GM19193 (cell line): ENCODE measurements around the gene UGT1A6.

ENCODE experiments used
- POLR2A ChIP-seq: IDR thresholded peaks from 4 replicates; pipeline ENCODE4 v1.6.1; 2011; ENCODE audit not compliant: insufficient read depth, insufficient read length; ENCODE audit errors: extremely low read depth

Gene UGT1A6

DNA sequence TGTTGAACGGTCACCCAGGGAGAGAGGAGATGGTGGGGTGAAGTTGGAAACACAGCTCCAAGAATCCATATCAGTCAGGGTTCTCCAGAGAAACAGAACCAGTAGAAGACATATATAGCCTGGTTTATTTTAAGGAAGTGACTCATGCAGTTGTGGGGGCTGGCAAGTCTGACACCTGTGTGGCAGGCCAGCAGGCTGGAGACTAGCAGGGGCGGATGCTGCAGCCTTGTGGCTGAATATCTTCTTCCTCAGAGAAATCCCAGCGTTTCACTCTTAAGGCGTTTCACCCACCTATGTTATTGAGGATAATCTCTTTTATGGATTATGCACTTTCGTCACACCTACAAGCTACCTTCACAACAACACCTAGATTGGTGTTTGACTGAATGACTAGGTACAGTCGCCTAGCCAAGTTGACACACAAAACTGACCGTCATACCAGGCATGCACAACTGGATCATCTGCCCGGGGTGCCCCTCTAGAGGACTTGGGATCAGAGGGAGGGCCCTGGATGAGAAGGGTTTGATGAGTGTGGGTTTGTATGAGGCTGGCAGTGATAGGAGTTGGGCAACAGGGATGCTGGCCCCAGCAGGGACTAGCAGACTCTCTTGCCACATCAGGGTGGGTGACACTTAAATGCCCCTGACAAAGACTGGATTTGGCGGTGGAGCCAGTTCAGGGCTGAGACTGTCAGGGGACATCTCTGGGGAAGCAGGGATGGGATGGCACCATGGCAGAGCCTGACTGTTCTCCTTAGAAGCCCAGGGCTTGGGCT is 108.9 kb downstream of the UGT1A6 start:
- TF ChIP-seq POLR2A: no peak

DNA sequence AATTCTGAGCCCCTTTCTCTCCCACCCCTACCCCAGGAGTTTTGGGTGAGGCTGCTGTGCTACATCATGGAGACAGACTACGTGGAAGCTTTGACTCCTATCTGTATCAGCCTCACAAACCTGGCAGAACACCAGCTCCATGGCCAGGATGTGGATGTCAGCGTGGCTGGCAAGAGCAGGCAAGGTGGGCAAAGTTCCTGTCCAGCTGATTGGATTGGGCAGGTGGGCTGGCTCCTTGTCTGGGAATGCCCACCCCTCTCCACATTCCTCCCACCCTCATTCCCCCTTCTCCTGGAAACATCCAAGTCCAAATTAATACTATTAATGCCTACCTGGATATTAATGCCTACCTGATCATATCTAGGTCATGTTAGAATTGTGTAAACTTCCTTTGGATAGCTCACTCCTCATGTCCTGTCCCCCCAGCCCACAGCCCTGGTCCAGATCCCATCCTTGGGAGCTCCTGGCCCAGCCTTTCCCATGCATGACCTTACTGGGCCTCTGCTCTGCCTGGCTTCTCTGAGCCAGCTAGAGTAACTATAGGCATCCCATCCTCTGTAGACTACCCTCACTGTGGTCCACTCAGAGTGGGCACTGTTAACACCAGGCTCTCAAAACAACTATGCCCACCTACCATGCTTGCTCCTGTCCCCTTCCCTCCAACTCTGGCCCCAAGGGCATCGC is 109.6 kb downstream of the UGT1A6 start:
- TF ChIP-seq POLR2A: no peak

DNA sequence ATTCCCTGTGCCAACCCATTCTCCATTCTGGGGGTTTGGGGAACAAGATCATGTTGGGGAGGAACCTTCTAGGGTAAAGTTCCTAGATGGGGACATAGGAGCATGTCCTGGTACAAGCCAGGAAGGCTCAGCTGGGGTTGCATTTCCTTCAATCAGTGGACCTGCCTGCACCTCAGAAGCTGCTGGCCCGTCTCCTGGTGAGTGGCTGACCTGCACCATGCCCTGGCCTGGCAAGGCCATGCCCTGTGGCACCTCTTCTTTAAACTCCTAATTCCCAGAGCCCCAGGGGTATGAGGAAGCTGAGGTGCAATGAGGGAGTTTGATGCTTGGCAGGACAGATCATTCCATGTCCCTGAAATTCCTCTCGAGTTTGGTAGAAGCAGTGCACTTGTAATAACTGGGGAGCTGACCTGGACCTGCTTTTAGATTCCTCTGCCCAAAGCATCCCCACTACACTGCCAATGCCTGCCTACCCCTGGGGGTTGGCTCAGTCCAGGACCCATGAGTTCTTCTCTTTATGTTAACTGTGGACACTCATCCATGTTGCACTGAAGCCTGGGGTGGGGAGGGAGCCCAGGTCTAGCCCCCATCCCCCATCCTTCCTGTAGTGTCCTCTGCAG is 110.7 kb downstream of the UGT1A6 start:
- no peak for TF ChIP-seq POLR2A

DNA sequence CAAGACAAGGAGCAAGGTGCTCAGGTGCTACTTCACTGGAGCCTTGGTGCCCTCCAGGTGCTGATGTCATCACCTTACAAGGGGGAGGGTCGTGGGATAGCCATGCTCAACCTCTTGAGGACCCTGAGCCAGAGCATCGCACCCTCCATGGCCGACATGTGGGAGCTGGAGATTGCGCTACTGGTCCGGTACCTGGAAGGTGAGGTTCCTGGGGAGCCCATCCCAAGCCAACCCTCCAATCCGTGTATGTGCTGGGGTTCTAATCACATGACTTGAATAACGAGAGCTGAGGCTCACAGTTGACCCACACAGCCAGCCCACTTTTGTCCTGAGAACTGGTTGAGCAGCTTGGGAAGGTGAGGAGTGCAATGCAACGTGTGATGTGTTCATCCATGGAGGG is 111.3 kb downstream of the UGT1A6 start:
- TF ChIP-seq POLR2A: no peak

DNA sequence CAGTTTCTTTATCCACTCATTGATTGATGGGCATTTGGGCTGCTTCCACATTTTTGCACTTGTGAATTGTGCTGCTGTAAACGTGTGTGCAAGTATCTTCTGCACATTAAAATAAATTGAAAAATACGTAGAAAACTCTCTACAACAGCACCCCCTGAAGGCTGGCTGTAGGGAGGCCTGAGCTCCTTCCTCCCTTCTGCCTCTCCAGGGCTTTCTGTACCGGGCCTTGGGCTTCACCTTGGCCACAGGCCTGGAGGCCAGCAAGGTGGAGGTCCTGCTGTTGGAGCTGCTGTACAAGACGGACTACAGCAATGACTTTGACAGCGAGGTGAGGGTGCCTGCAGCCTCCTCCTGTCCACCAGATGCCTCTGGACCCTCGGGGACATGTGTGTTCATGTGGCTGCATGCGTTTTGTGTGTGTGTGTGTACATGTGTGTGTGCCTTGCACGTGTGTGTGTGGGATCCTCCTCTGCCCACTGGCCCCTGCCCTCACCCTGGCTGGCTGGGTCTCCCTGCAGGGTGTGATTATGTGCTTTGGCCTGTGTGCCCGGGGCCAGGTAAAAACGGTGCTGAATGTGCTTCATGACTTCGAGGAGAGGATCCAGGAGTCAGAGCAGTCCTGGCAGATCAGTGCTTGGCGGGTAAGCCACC is 114.7 kb downstream of the UGT1A6 start:
- no peak for TF ChIP-seq POLR2A

DNA sequence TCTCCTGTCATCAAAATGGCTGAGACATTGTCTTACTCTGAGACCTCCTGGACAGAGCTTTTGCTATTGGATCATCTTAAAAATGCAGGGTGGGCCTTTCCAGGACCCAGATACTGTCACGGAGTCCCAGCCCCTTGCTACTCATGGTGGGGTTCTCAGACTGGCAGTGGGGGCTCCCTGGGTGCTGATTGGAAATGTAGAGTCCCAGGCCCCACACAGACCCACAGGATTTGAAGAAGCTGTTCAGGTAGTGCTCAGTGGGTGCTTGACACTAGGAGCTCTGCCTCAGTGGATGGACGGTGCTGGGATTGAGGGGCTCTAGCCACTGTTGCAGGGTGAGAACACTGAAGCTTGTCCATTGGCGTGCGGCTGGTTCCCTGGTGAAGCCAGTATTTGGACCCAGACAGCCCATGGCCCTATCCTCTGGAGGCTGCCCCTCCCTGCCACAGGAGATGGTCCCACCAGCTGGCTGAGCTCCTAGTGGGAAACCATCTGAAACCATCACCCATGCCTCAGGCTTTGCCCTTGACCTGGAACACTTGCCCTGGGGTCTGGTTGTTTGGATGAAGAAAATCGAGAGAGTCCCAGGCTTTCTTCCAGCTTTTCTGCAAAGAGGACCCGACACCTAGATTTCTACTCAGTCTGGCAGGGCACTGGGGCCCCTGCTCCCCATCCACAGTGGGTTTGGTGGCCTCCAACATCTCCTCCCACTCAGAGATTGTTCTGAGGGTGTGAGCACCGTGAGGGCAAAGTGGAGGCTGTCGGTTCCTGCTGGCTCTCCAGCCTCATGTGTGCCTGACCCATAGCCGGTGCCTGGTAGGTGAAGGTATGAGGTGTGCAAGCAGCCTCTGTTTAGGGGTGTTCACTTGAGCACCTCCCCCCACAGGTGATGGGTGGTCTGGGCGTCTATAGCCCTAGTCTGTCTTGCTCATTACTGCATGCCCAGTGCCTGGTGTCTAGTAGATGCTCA is 115.6 kb downstream of the UGT1A6 start:
- no peak for TF ChIP-seq POLR2A

DNA sequence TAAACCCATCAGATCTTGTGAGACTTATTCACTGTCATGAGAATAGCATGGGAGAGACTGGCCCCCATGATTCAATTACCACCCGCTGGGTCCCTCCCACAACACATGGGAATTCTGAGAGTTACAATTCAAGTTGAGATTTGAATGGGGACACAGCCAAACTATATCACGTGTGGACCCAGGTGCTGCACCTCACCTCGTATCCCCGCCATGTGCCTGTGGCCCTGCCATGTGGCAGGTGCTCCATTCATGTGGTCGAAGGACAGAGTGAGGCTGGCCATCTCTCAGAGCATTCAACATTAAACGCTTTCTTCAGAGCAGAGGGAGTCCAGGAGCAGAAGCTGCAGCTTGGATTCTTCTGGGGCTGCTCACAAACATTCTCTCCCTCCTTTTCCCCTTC is 117.7 kb downstream of the UGT1A6 start:
- no peak for TF ChIP-seq POLR2A

DNA sequence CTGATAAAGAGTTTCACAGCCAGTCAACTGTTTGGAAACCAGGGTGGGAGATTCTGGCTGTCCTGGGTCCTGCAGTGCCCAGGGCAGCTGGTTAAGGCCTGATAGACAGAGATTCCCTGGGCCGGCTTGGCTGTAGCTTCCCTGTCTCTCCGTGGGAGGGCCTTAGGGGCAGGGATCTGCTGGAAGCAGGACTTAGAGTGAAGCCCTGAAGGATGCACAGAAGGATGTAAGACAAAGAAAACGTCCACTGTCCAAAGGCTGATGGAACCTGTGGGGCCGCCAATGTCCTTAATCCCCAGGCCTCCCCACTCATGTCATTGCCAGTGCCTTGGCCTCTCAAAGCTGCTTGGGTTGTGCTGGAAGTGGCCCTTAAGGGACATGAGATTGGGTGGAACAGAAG is 118.4 kb downstream of the UGT1A6 start:
- TF ChIP-seq POLR2A: no peak

DNA sequence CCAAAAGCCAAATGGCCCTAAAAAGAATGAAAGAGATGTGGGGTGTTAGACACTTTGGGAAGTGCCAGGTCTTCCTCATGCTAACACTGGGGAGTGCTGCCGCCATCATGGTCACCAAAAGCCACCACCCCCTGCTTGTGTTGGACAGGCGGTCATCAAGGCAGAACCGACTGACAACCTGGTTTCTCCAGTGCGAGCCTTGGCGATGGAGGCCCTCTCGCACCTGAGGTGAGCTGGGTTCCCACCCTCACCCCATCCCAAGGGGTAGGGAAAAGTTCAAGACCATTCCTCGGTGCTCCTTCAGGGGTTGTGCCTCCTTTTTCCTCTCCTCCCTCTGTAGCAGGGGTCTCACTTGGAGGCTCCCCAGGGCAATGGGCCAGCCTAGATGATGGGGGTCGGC is 119.0 kb downstream of the UGT1A6 start:
- no peak for TF ChIP-seq POLR2A

DNA sequence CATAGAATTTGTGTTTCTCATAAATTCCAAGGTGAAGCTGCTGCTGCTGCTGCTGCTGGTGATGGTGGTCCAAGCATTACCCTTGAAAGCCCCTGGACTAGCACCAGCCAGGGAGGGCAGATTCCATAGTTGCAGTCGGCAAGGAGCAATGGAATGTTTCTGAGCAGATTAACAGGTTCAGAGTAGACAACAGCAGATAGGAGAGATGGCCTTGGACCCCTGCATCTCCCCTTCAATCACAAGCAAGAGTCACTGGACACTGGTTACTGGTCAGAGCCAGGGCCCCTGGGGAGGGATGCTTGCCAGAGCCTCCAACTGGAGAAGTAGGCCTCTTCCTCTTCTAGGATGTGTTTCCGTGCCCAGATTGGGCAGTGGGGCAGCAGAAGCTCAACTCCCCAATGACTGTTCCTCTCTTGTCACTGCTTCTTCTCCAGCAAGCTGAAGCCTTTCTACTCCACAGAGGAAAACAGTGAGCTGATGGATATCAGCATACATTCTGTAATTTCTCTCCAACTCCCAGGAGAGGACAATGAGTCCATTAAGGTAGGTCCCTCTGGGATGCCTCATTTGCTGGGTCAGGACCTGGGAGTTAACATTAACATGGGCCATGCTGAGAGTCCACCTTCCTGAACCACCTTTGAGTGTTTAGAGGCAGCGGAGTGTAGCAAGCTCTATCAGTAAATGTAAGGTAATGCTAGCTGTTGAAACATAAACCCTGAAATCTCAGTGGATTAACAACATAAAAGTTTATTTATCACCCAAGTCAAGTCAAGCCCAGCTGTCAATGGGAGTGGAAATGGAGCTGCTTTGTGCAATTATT is 120.8 kb downstream of the UGT1A6 start:
- TF ChIP-seq POLR2A: no peak

DNA sequence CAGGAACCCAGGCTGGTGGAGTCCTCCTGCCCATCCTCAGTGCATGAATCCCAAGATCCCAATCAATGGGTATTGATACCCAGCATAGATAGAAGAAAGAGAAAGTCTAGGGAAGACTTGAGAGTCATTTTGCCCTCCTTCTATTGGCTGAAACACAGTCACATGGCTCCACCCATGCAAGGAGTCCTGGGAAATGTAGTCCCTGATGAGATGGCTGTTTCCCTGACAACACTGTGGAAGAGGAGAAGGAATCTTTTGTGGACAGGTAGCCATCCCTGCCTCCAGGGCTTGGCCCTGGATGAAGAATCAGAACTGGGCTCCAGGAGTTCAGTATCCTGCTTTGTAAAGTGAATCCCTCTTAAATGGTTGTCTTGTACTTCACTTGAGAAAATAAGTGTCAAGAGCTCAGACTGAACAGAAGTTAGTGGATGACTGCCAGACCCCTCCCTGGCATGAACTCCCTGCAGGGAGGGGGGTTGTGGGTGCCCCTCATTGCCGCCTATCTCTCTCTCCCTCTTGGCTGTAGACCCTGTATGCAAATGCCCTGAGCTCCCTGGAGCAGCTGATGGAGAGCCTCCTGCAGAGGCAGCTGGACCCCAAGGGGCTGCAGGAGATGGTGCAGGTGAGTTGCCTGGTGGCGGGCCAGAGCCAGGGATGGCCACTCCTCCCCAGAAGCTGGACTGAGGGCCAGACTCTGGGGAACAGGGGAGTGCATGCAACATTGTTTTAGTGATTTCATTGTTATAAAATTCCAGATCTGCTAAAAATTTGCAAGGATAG is 121.6 kb downstream of the UGT1A6 start:
- TF ChIP-seq POLR2A: no peak

DNA sequence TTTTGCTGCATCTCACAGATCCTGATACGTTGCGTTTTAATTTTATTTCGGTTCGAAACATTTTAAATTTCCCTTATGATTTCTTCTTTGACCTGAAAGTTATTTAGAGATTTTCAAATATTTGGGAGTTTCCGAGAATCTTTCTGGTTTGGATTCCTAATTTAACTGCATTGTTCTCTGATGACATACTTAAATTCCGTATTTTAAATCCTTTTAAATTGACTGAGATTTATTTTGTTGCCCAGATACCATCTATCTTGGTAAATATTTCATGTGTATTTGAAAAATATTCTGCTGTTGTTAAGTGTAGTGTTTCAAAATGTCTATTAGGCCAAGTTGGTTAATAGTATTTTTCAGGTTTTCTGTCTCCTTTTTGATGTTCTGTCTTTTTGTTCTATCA is 123.2 kb downstream of the UGT1A6 start:
- TF ChIP-seq POLR2A: no peak

DNA sequence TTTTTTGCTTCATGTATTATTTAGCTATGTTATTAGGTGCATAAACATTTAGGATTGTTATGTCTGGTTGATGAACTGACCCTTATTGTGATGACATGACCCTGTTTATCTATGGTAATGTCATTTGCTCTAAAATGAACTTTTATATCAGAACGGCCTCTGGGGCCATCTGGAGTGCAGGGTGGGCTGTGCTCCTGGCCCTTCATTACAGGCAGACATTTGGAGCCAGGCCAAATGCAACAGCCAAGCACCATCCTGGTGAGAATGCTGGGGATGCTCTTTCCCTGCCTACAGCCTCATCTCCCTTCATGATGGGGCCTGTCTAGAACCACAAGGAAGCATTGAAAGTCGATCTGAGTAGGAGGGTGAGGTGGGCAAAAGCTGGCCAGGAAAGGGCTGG is 123.6 kb downstream of the UGT1A6 start:
- TF ChIP-seq POLR2A: no peak
